ENCODE data around the gene FOSL2.

- no peak for TF ChIP-seq TCF3 (IDR thresholded peaks at IDR 0.05; ENCODE audit: borderline replicate concordance, insufficient read depth, low read depth, low read length)
- TF ChIP-seq HDAC2 (IDR thresholded peaks at IDR 0.05): no peak
Observed at GRCh38 chr2:28389399-28390240, 3.0 kb upstream of the FOSL2 start.

All from GM12878 (cell line).